ENCODE measurements around the gene STON1.

DNA sequence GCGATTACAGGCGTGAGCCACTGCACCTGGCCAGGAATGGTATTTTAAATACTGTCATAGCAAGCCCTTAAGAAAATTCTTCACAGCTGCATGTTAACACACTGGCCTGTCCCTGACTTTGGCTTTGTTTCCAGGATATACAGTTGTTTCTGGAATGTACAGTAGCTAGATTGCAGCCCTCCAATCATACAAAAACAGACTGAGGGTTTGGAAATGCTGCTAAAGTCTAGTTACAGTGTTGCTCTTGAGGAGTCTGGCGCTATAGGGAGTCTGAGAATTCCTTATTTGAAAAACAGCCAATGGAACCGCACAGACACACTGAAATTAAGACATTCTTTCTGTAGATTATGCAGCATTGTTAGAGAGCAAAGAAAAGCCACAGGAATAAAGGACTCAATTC, 37.7 kb downstream of the STON1 start:
- TF ChIP-seq, protein P1, sequence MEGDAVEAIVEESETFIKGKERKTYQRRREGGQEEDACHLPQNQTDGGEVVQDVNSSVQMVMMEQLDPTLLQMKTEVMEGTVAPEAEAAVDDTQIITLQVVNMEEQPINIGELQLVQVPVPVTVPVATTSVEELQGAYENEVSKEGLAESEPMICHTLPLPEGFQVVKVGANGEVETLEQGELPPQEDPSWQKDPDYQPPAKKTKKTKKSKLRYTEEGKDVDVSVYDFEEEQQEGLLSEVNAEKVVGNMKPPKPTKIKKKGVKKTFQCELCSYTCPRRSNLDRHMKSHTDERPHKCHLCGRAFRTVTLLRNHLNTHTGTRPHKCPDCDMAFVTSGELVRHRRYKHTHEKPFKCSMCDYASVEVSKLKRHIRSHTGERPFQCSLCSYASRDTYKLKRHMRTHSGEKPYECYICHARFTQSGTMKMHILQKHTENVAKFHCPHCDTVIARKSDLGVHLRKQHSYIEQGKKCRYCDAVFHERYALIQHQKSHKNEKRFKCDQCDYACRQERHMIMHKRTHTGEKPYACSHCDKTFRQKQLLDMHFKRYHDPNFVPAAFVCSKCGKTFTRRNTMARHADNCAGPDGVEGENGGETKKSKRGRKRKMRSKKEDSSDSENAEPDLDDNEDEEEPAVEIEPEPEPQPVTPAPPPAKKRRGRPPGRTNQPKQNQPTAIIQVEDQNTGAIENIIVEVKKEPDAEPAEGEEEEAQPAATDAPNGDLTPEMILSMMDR (IDR thresholded peaks at IDR 0.05) = no peak
- no peak for TF ChIP-seq POLR2A (IDR thresholded peaks at IDR 0.05)

Measured in transverse colon (tissue), 3 donors.